Endothelial cell of umbilical vein (primary cell): ENCODE data around the gene GOLPH3. TPM values are rescaled to one million over a fixed set of nuclear protein-coding genes. Genes with fewer than 3 reads are reported as not detected.

Source experiments
- BruUV-seq: library from RNA; stranded (reverse); fragments of 400-500 nt; replicated peaks from 2 replicates; lab custom pipeline; 2021; lab: Mats Ljungman, UMichigan
- CTCF ChIA-PET: fragments of 300-600, 350-600 bp; sonication (Branson Sonifier 250); formaldehyde crosslinking; loops from one replicate; lab custom pipeline; 2021; ENCODE audit warnings: antibody characterized with exemption, inconsistent platforms; lab: Charles Lee
- POLR2A ChIA-PET: fragments of 300-600, 350-600 bp; sonication (Branson Sonifier 250); formaldehyde crosslinking; loops from one replicate; lab custom pipeline; 2021; ENCODE audit warnings: antibody characterized with exemption, inconsistent platforms; lab: Charles Lee
- DNase-seq: peaks from one replicate; pipeline ENCODE4 v3.0.0-alpha.2; 2011; ENCODE audit warnings: low read depth, low spot score
- FAIRE-seq: peaks from 2 replicates; lab custom pipeline; 2011; peaks lifted over from hg19 to GRCh38; lab: Jason Lieb, UNC
- H2AFZ ChIP-seq: 2 replicates; pipeline ENCODE4 v1.6.0; 2012; ENCODE audit warnings: low read depth, low read length, control low read depth, inconsistent platforms
- H3K27ac ChIP-seq: 2 replicates; pipeline ENCODE4 v1.5.1; 2011; ENCODE audit warnings: low read depth, mild to moderate bottlenecking, control low read depth, low read length, moderate library complexity; ENCODE audit not compliant: insufficient read depth
- H3K27me3 ChIP-seq, 2 experiments: 2 replicates each; pipeline versions ENCODE4 v1.6.0 to v1.6.1; 2011; ENCODE audit warnings: low read length in 2 of 2, mixed read lengths in 1 of 2; ENCODE audit not compliant: control insufficient read depth in 2 of 2, insufficient read depth in 2 of 2
- H3K36me3 ChIP-seq, 2 experiments: 2 replicates in 1 of 2; 3 replicates in 1 of 2; pipeline ENCODE4 v1.5.1; 2011; ENCODE audit warnings: low read length in 2 of 2, mild to moderate bottlenecking in 1 of 2, moderate library complexity in 1 of 2; ENCODE audit not compliant: control insufficient read depth in 2 of 2, insufficient read depth in 2 of 2; ENCODE audit errors: extremely low read depth in 1 of 2
- H3K4me1 ChIP-seq: 3 replicates; pipeline ENCODE4 v1.5.1; 2011; ENCODE audit warnings: mild to moderate bottlenecking, low read length; ENCODE audit not compliant: control insufficient read depth, insufficient read depth; ENCODE audit errors: extremely low read depth
- H3K4me2 ChIP-seq: 2 replicates; pipeline ENCODE4 v1.6.1; 2011; ENCODE audit warnings: low read length, control low read depth, mixed read lengths; ENCODE audit not compliant: insufficient read depth
- H3K4me3 ChIP-seq, 3 experiments: fragments of 200-600 bp in 1 of 3; sonication (generic), shearing (Covaris generic) in 1 of 3; replicated peaks in 1 of 3; 2 replicates each; pipeline ENCODE4 v1.5.1; 2011 to 2016; ENCODE audit warnings: control low read depth in 3 of 3, low read length in 3 of 3, mild to moderate bottlenecking in 2 of 3, inconsistent platforms in 1 of 3, low read depth in 1 of 3, moderate library complexity in 1 of 3; ENCODE audit not compliant: insufficient read depth in 1 of 3
- H3K79me2 ChIP-seq: 2 replicates; pipeline ENCODE4 v1.6.0; 2012; ENCODE audit warnings: low read length, inconsistent platforms; ENCODE audit not compliant: control insufficient read depth, insufficient read depth
- H3K9ac ChIP-seq: replicated peaks from 2 replicates; pipeline ENCODE3; 2011; ENCODE audit warnings: low read length, control low read depth; ENCODE audit not compliant: insufficient read depth; ENCODE audit errors: extremely low read depth
- H3K9me1 ChIP-seq: replicated peaks from 3 replicates; pipeline ENCODE4 v1.6.0; 2011; ENCODE audit warnings: mild to moderate bottlenecking, low read length; ENCODE audit not compliant: control insufficient read depth, insufficient read depth; ENCODE audit errors: extremely low read depth
- H3K9me3 ChIP-seq: replicated peaks from 2 replicates; pipeline ENCODE4 v1.5.1; 2012; ENCODE audit warnings: low read length, inconsistent platforms; ENCODE audit not compliant: control insufficient read depth, insufficient read depth
- H4K20me1 ChIP-seq: replicated peaks from 2 replicates; pipeline ENCODE3; 2011; ENCODE audit warnings: mild to moderate bottlenecking, low read length; ENCODE audit not compliant: control insufficient read depth, insufficient read depth; ENCODE audit errors: extremely low read depth
- CTCF ChIP-seq, 2 donors: IDR thresholded peaks; 1 replicate in 1 of 2; 2 replicates in 1 of 2; pipeline ENCODE4 v1.5.1; 2011; ENCODE audit warnings: low read length in 2 of 2, mild to moderate bottlenecking in 2 of 2, moderate library complexity in 2 of 2, control low read depth in 1 of 2, inconsistent platforms in 1 of 2, low read depth in 1 of 2; ENCODE audit not compliant: insufficient read depth in 1 of 2; ENCODE audit errors: extremely low read depth in 1 of 2
- EZH2 ChIP-seq: IDR thresholded peaks from 2 replicates; pipeline ENCODE4 v1.6.1; 2012; ENCODE audit warnings: borderline replicate concordance, low read depth, mild to moderate bottlenecking, moderate library complexity, low read length, inconsistent platforms; ENCODE audit not compliant: severe bottlenecking
- FOS ChIP-seq: IDR thresholded peaks from 2 replicates; pipeline ENCODE4 v1.6.1; 2011; ENCODE audit warnings: mild to moderate bottlenecking, low read length, moderate library complexity, borderline replicate concordance; ENCODE audit not compliant: insufficient read depth
- GATA2 ChIP-seq: IDR thresholded peaks from 2 replicates; pipeline ENCODE4 v1.7.0; 2011; ENCODE audit warnings: low read depth, mild to moderate bottlenecking, moderate library complexity, mixed read lengths, low read length; ENCODE audit not compliant: insufficient read length, insufficient read depth
- JUN ChIP-seq: IDR thresholded peaks from 2 replicates; pipeline ENCODE4 v1.6.1; 2011; ENCODE audit warnings: borderline replicate concordance, low read depth; ENCODE audit not compliant: insufficient read length, insufficient read depth
- MAX ChIP-seq: IDR thresholded peaks from 2 replicates; pipeline ENCODE4 v1.6.1; 2011; ENCODE audit not compliant: insufficient read depth, insufficient read length
- MYC ChIP-seq: IDR thresholded peaks from one replicate; pipeline ENCODE4 v1.6.1; 2011; ENCODE audit warnings: mild to moderate bottlenecking, low read depth, low read length
- POLR2A ChIP-seq: IDR thresholded peaks from 2 replicates; pipeline ENCODE4 v1.6.1; 2012; ENCODE audit warnings: low read depth, mild to moderate bottlenecking, control low read depth, low read length
- POLR2AphosphoS5 ChIP-seq: IDR thresholded peaks from 2 replicates; pipeline ENCODE4 v1.6.1; 2012; ENCODE audit warnings: low read depth, mild to moderate bottlenecking, control low read depth, low read length, moderate library complexity; ENCODE audit not compliant: insufficient read depth
- dilution Hi-C: fragments of 300-500 bp; cut with MboI; formaldehyde crosslinking; loops from one replicate; pipeline ENCODE4 v1.15.0; 2019; ENCODE audit warnings: low sequenced_read_pairs; ENCODE audit not compliant: extremely low pct_ligation_motif_present
- intact Hi-C: fragments of 100-400 bp; cut with micrococcal nuclease; formaldehyde crosslinking; loops from one replicate; pipeline ENCODE4 v1.10.0; 2022
- polyA plus RNA-seq, 4 experiments: library from polyadenylated mRNA; depleted of rRNA in 3 of 4; stranded (reverse) in 3 of 4; unstranded in 1 of 4; fragments of >200 nt; gene quantifications; 2 replicates each; pipeline versions ENCODE4 v1.2.1 to v1.2.3, GENCODE V29; 2011 to 2012; ENCODE audit warnings: missing spikeins in 1 of 4
- total RNA-seq: library from RNA; stranded (reverse); gene quantifications from 2 replicates; pipeline ENCODE4 v1.2.3, GENCODE V29; 2021

Gene GOLPH3
- total and polyA plus RNA-seq, 2 donors (not counting 3 experiments of a cell fraction or from before 2014, with no cell fraction given): 38.1 to 70.2 TPM

- Histone ChIP-seq H3K9ac (no peak overlapping the region), H2AFZ (no peak overlapping the region), H3K27ac (no peak overlapping the region), H3K36me3 (peaks cover 0 to 12% of the 10 kb centered on the region in 2 experiments), H3K4me2 (no peak overlapping the region), H3K9me1 (no peaks in the 10 kb centered on the region), H3K79me2 (peaks cover 61% of the 10 kb centered on the region), H3K27me3 (no peaks in the 10 kb centered on the region), H3K4me3 (no peak overlapping the region), H3K9me3 (no peaks in the 10 kb centered on the region), H3K4me1 (no peaks in the 10 kb centered on the region), H4K20me1 (peaks cover 9% of the 10 kb centered on the region)
- DNase-seq (no peak), FAIRE-seq (no peak)
- dilution Hi-C loops (no loop called here), intact Hi-C loops (no loop called here)
- ChIA-PET CTCF (interaction anchor here (1.5 kb wide), 1 partner anchor 38 kb away, joined by 3 read pairs; no protein-coding TSS in a partner anchor), POLR2A (no interaction called here)
- BruUV-seq: no TSS peak
- TF ChIP-seq POLR2AphosphoS5 (no peak), JUN (no peak), EZH2 (no peak), MAX (no peak), CTCF (IDR thresholded peaks at IDR 0.05; ENCODE audit: extremely low read depth in 1 of 2, insufficient read depth in 1 of 2, low read depth in 1 of 2, low read length in 2 of 2) (no peak), GATA2 (no peak), FOS (no peak), MYC (no peak), POLR2A (no peak)
Measured at GRCh38 chr5:32131604-32132003, 42.5 kb downstream of the GOLPH3 start.
